PC-3 (cell line): ENCODE data around the gene ATN1.

Source experiments
- CTCF ChIP-seq: fragments of 300-600 bp; sonication (generic); conservative IDR thresholded peaks from 2 replicates; pipeline ENCODE4 v1.5.1; 2017; ENCODE audit warnings: antibody characterized with exemption, low read depth, mild to moderate bottlenecking, low read length
- EZH2 ChIP-seq: fragments of 300-600 bp; sonication (generic); IDR thresholded peaks from one replicate; pipeline ENCODE4 v1.6.1; 2017; ENCODE audit warnings: antibody characterized with exemption, mild to moderate bottlenecking, low read length; ENCODE audit not compliant: unreplicated experiment

GRCh38 chr12:6958609-6959057 lies 30.9 kb downstream of the ATN1 start:
- TF ChIP-seq CTCF (no peak), EZH2 (no peak)
